ENCODE results near the gene SYNGR3. TPM values are rescaled to one million over a fixed set of nuclear protein-coding genes. Genes with fewer than 3 reads are reported as not detected.

Gene SYNGR3
- total and polyA plus RNA-seq, 3 experiments from 2014 or later: 2.1 to 3.6 (median 3.4) TPM

DNA sequence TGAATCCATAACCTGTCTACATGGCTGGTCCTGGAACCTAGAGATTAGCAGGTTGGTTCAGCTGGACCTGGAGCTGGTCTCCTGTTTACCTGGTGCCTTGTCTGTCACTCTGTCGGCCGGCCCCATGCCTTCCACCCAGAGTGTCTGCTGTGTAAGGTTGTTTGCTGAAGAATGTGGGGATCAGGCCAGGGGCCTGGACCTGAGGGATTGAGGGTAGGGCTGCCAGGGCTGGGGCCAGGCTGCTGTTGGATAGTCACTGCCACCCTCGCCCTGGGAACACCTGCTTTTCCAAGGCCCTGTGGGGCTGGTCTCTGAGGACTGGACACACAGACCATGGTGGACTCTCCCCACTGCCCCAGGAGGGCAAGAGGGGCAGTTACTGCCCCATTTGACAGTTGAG is 38.4 kb downstream of the SYNGR3 start:
- CTCF ChIA-PET: interaction anchor here (1.3 to 1.8 kb wide), 2 partner anchors 113 to 125 kb away, joined by 4 to 9 read pairs; no protein-coding TSS in a partner anchor
- peak overlapping the region in 1 of 8 donors; percentile 47 for H3K27ac Mint-ChIP-seq
- peak overlapping the region in 6 of 7 donors; percentile 80 to 89 (median 80) for H3K4me3 Mint-ChIP-seq
- Histone ChIP-seq H3K27ac (ENCODE audit: low read depth, low read length) (no peak overlapping the region), H3K4me3 (ENCODE audit: low read length) (no peak overlapping the region), H3K9me3 (ENCODE audit: low read length) (no peaks in the 10 kb centered on the region), H3K4me1 (ENCODE audit: insufficient read depth, low read length) (peaks cover 19% of the 10 kb centered on the region), H3K27me3 (ENCODE audit: insufficient read depth, low read length, poor library complexity, severe bottlenecking) (no peaks in the 10 kb centered on the region), H3K36me3 (ENCODE audit: insufficient read depth, low read length) (no peaks in the 10 kb centered on the region)
- H3K27me3 Mint-ChIP-seq: peaks cover 0 to under 1% of the 10 kb centered on the region in 2 donors
- DNase-seq: no peak
- peaks cover 7 to 19% (median 15%) of the 10 kb centered on the region in 3 donors for H3K4me1 Mint-ChIP-seq
- POLR2A ChIA-PET: no interaction called here
- no peaks in the 10 kb centered on the region for H3K36me3 Mint-ChIP-seq
- H3K9me3 Mint-ChIP-seq: no peaks in the 10 kb centered on the region

DNA sequence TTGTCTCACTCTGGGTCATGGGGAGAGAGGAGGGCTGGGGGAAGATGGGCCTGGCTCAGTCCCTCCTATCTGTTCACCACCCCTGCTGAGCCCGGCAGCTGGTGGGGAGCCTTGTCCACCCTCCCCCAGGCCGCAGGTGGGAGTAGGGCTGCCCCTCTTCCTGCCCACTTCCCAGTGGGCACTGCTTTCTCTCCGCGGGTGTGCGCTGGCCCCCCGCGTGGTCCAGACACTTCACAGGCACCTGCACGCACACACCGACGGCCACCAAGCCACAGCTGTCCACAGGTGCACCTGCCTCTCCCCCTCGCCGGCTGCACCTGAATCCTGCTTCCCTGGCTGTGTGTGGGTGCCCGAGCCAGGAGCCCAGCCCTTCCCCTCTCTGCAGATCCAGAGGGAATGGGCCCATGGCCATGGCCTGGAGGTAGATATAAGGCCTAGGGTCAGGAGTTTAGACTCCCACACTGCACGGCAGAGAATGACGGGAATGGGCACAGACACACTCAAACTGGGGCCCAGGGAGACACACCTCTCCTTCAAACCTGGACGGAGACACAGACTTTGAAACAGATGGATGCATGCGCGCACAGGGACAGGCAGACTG is 39.0 kb downstream of the SYNGR3 start:
- no peak overlapping the region for H3K27ac Mint-ChIP-seq
- no peaks in the 10 kb centered on the region for H3K36me3 Mint-ChIP-seq
- Histone ChIP-seq H3K36me3 (ENCODE audit: insufficient read depth, low read length) (no peaks in the 10 kb centered on the region), H3K27ac (ENCODE audit: low read depth, low read length) (no peak overlapping the region), H3K9me3 (ENCODE audit: low read length) (no peaks in the 10 kb centered on the region), H3K4me1 (ENCODE audit: insufficient read depth, low read length) (peaks cover 13% of the 10 kb centered on the region), H3K4me3 (ENCODE audit: low read length) (no peak overlapping the region), H3K27me3 (ENCODE audit: insufficient read depth, low read length, poor library complexity, severe bottlenecking) (no peaks in the 10 kb centered on the region)
- no peaks in the 10 kb centered on the region for H3K9me3 Mint-ChIP-seq
- peaks cover 5 to 15% (median 11%) of the 10 kb centered on the region in 3 donors for H3K4me1 Mint-ChIP-seq
- DNase-seq: no peak
- peak overlapping the region in 1 of 7 donors; percentile 32 for H3K4me3 Mint-ChIP-seq
- no peaks in the 10 kb centered on the region for H3K27me3 Mint-ChIP-seq
- ChIA-PET POLR2A (no interaction called here), CTCF (interaction anchor here (1.3 to 1.8 kb wide), 2 partner anchors 112 to 124 kb away, joined by 4 to 9 read pairs; no protein-coding TSS in a partner anchor)

- no peaks in the 10 kb centered on the region for H3K9me3 ChIP-seq (ENCODE audit: low read length)
- H3K4me1 ChIP-seq (ENCODE audit: insufficient read depth, low read length): peaks cover 8% of the 10 kb centered on the region
- Mint-ChIP-seq H3K27me3 (no peaks in the 10 kb centered on the region), H3K4me1 (peaks cover 5 to 12% (median 7%) of the 10 kb centered on the region in 3 donors), H3K36me3 (no peaks in the 10 kb centered on the region), H3K27ac (no peak overlapping the region), H3K4me3 (no peak overlapping the region), H3K9me3 (no peaks in the 10 kb centered on the region)
- POLR2A ChIA-PET: no interaction called here
- no peak overlapping the region for H3K27ac ChIP-seq (ENCODE audit: low read depth, low read length)
- H3K4me3 ChIP-seq (ENCODE audit: low read length): no peak overlapping the region
- no peaks in the 10 kb centered on the region for H3K36me3 ChIP-seq (ENCODE audit: insufficient read depth, low read length)
- CTCF ChIA-PET: interaction anchor here (1.4 kb wide), 1 partner anchor 13 kb away, joined by 3 read pairs; no protein-coding TSS in a partner anchor
- DNase-seq: no peak
- H3K27me3 ChIP-seq (ENCODE audit: insufficient read depth, low read length, poor library complexity, severe bottlenecking): no peaks in the 10 kb centered on the region
Observed at GRCh38 chr16:2029350-2029749, 39.6 kb downstream of the SYNGR3 start.

GRCh38 chr16:2030036-2030435 is 40.3 kb downstream of the SYNGR3 start:
- Histone ChIP-seq H3K4me3 (ENCODE audit: low read length) (no peak overlapping the region), H3K9me3 (ENCODE audit: low read length) (no peaks in the 10 kb centered on the region), H3K36me3 (ENCODE audit: insufficient read depth, low read length) (no peaks in the 10 kb centered on the region), H3K27ac (ENCODE audit: low read depth, low read length) (no peak overlapping the region), H3K27me3 (ENCODE audit: insufficient read depth, low read length, poor library complexity, severe bottlenecking) (no peaks in the 10 kb centered on the region), H3K4me1 (ENCODE audit: insufficient read depth, low read length) (peaks cover 8% of the 10 kb centered on the region)
- Mint-ChIP-seq H3K27ac (no peak overlapping the region), H3K27me3 (no peaks in the 10 kb centered on the region), H3K4me3 (peak overlapping the region in 1 of 7 donors; percentile 58), H3K36me3 (no peaks in the 10 kb centered on the region), H3K9me3 (no peaks in the 10 kb centered on the region), H3K4me1 (peaks cover 5 to 12% (median 6%) of the 10 kb centered on the region in 3 donors)
- no peak for DNase-seq
- POLR2A ChIA-PET: no interaction called here
- CTCF ChIA-PET: interaction anchor here (1.4 kb wide), 1 partner anchor 14 kb away, joined by 3 read pairs; no protein-coding TSS in a partner anchor

DNA sequence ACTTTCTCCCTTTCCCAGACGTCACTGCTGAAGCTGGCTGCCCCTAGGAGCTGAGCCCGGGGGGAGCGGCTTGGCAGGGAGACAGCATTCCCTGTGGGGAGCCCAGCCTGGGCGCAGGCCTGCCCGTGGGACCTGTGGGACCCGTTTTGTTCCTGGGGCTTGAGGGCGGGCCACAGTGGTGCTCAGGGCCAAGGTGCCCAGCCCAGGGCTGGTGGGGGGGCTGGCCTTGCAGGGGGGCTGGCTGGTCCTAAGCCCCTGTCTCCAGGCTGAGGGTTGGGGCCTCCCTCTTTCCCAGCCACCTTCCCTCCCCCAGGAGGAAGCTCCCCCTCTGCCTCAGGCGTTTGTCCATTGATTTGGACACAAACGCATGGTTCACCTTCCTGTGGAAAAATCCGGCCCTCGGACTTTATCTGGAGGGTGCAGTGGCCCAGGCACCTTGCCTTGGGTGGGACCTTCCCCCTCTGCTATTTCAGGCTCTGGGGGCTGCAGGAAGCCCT is 41.4 kb downstream of the SYNGR3 start:
- H3K9me3 Mint-ChIP-seq: no peaks in the 10 kb centered on the region
- POLR2A ChIA-PET: no interaction called here
- no peaks in the 10 kb centered on the region for H3K27me3 Mint-ChIP-seq
- no peaks in the 10 kb centered on the region for H3K27me3 ChIP-seq (ENCODE audit: insufficient read depth, low read length, poor library complexity, severe bottlenecking)
- H3K27ac Mint-ChIP-seq: no peak overlapping the region
- no peak overlapping the region for H3K4me3 ChIP-seq (ENCODE audit: low read length)
- no peak overlapping the region for H3K4me3 Mint-ChIP-seq
- H3K27ac ChIP-seq (ENCODE audit: low read depth, low read length): no peak overlapping the region
- H3K36me3 Mint-ChIP-seq: no peaks in the 10 kb centered on the region
- no peaks in the 10 kb centered on the region for H3K36me3 ChIP-seq (ENCODE audit: insufficient read depth, low read length)
- H3K9me3 ChIP-seq (ENCODE audit: low read length): no peaks in the 10 kb centered on the region
- no peak for DNase-seq
- H3K4me1 Mint-ChIP-seq: peaks cover 5 to 6% (median 6%) of the 10 kb centered on the region in 3 donors
- CTCF ChIA-PET: interaction anchor here (1.3 kb wide), 1 partner anchor 109 kb away, joined by 5 read pairs; no protein-coding TSS in a partner anchor
- peaks cover 4% of the 10 kb centered on the region for H3K4me1 ChIP-seq (ENCODE audit: insufficient read depth, low read length)

- Mint-ChIP-seq H3K27ac (peak overlapping the region in 3 of 8 donors; percentile 61 to 72 (median 63)), H3K4me3 (no peak overlapping the region), H3K9me3 (no peaks in the 10 kb centered on the region), H3K36me3 (no peaks in the 10 kb centered on the region), H3K27me3 (no peaks in the 10 kb centered on the region), H3K4me1 (peaks cover 3 to 4% (median 4%) of the 10 kb centered on the region in 3 donors)
- no peaks in the 10 kb centered on the region for H3K9me3 ChIP-seq (ENCODE audit: low read length)
- ChIA-PET POLR2A (interaction anchor here (1.0 kb wide), 1 partner anchor 123 kb away, joined by 5 read pairs; the partner anchor contains the start of gene TRAF7), CTCF (interaction anchor here (0.9 to 1.3 kb wide), 3 partner anchors 10 to 108 kb away, joined by 3 to 5 read pairs (median 4); no protein-coding TSS in a partner anchor)
- H3K27me3 ChIP-seq (ENCODE audit: insufficient read depth, low read length, poor library complexity, severe bottlenecking): no peaks in the 10 kb centered on the region
- no peak overlapping the region for H3K4me3 ChIP-seq (ENCODE audit: low read length)
- no peak overlapping the region for H3K27ac ChIP-seq (ENCODE audit: low read depth, low read length)
- no peaks in the 10 kb centered on the region for H3K36me3 ChIP-seq (ENCODE audit: insufficient read depth, low read length)
- no peak for DNase-seq
- H3K4me1 ChIP-seq (ENCODE audit: insufficient read depth, low read length): no peaks in the 10 kb centered on the region
Observed at GRCh38 chr16:2032285-2033056, 42.7 kb downstream of the SYNGR3 start.

DNA sequence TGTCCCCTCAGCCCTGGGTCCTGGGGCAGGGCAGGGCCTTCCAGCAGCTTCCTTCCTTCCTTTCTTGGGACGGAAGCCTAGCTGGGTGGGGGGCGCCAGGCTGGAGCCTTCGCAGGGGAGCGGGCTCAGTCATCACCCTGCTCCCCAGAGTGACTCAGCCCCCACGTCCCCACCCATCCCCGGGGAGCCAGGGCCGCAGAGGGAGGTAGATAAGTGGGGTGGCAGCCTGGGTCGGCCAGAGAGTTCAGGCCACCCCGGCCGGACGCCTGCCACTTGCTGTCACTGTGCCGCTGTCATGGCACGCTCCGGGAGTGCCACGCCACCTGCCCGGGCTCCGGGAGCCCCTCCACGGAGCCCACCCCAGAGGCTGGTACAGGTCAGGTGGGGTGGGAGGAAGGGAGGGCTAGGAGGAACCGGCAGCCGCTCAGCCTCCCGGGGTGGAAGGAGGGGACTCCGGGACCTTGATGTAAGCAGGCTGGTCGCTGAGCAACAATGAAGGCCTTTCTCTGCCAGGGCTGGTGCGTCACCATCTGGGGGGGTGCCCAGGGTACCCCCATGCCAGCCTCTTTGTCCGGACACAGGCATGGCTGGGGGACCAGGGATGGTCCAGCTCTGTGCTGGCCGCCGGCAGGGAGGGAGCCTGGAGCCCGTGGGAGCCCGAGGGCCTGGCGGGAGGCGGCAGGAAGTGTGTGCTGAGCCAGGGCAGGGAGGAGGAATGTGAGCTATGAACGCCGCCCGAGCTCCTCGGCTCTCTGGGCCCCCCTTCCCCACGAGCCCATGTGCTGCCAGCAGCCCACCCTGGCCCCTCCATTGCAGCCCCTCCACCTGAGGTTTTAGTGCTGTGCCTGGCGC is 43.5 kb downstream of the SYNGR3 start:
- Histone ChIP-seq H3K4me3 (ENCODE audit: low read length) (no peak overlapping the region), H3K27me3 (ENCODE audit: insufficient read depth, low read length, poor library complexity, severe bottlenecking) (no peaks in the 10 kb centered on the region), H3K9me3 (ENCODE audit: low read length) (no peaks in the 10 kb centered on the region), H3K36me3 (ENCODE audit: insufficient read depth, low read length) (no peaks in the 10 kb centered on the region), H3K4me1 (ENCODE audit: insufficient read depth, low read length) (no peaks in the 10 kb centered on the region), H3K27ac (ENCODE audit: low read depth, low read length) (peak overlapping the region; percentile 51)
- H3K4me1 Mint-ChIP-seq: no peaks in the 10 kb centered on the region
- no peaks in the 10 kb centered on the region for H3K27me3 Mint-ChIP-seq
- no peaks in the 10 kb centered on the region for H3K9me3 Mint-ChIP-seq
- no peaks in the 10 kb centered on the region for H3K36me3 Mint-ChIP-seq
- DNase-seq: peak in 1 of 5 donors; percentile 26
- POLR2A ChIA-PET: interaction anchor here (0.6 to 1.0 kb wide), 2 partner anchors 122 to 384 kb away, joined by 5 read pairs; partner anchors contain the start of gene TRAF7
- no peak overlapping the region for H3K4me3 Mint-ChIP-seq
- CTCF ChIA-PET: interaction anchor here (1.3 kb wide), 1 partner anchor 11 kb away, joined by 4 read pairs; no protein-coding TSS in a partner anchor
- peak overlapping the region in 1 of 8 donors; percentile 56 for H3K27ac Mint-ChIP-seq

Data from CD8-positive, alpha-beta memory T cell (primary cell).